Stimulated activated CD4-positive, alpha-beta T cell treated with anti-CD3 and anti-CD28 coated beads, Interleukin-15, amount 100 ng/mL, for 1 hour (primary cell): Measurements from ENCODE around the gene LMNB1.
"Not testable (repeated sequence)": the region's sequence is repeated elsewhere in the genome, so short reads cannot be mapped to it uniquely, and the experiment has no call there.

Experiments used
- DNase-seq, 2 donors: peaks; one replicate each; pipeline ENCODE4 v3.0.0-alpha.2; 2020; ENCODE audit warnings: low read depth in 1 of 2, low spot score in 1 of 2

Gene LMNB1

GRCh38 chr5:126853541-126854307 lies 76.8 kb downstream of the LMNB1 start:
- DNase-seq, result not testable (repeated sequence)

GRCh38 chr5:126854526-126855110 lies 77.7 kb downstream of the LMNB1 start:
- DNase-seq, result no peak

- no peak for DNase-seq
Observed at GRCh38 chr5:126855266-126855665, 78.3 kb downstream of the LMNB1 start.

- DNase-seq, result no peak
Observed at GRCh38 chr5:126857472-126858410, 80.8 kb downstream of the LMNB1 start.

- no peak for DNase-seq
Observed at GRCh38 chr5:126858441-126858840, 81.5 kb downstream of the LMNB1 start.

GRCh38 chr5:126863402-126863801 lies 86.5 kb downstream of the LMNB1 start:
- DNase-seq, result no peak

- no peak for DNase-seq
Observed at GRCh38 chr5:126864042-126864688, 87.2 kb downstream of the LMNB1 start.

- DNase-seq, result no peak
Observed at GRCh38 chr5:126865299-126865698, 88.4 kb downstream of the LMNB1 start.

GRCh38 chr5:126866851-126867636 lies 90.1 kb downstream of the LMNB1 start:
- no peak for DNase-seq

GRCh38 chr5:126868338-126869004 lies 91.5 kb downstream of the LMNB1 start:
- DNase-seq, result no peak

- no peak for DNase-seq
Observed at GRCh38 chr5:126869005-126869451, 92.1 kb downstream of the LMNB1 start.

GRCh38 chr5:126871441-126871840 lies 94.5 kb downstream of the LMNB1 start:
- no peak for DNase-seq

GRCh38 chr5:126872561-126873354 lies 95.8 kb downstream of the LMNB1 start:
- no peak for DNase-seq

GRCh38 chr5:126875303-126875785 lies 98.4 kb downstream of the LMNB1 start:
- no peak for DNase-seq

GRCh38 chr5:126877602-126878001 lies 100.7 kb downstream of the LMNB1 start:
- DNase-seq, result no peak

GRCh38 chr5:126878085-126878484 lies 101.1 kb downstream of the LMNB1 start:
- no peak for DNase-seq

- DNase-seq, result no peak
Observed at GRCh38 chr5:126878634-126879033, 101.7 kb downstream of the LMNB1 start.

GRCh38 chr5:126881821-126882600 lies 105.1 kb downstream of the LMNB1 start:
- DNase-seq, result no peak
